ENCODE results near the gene MOB1A. TPM values are rescaled to one million over a fixed set of nuclear protein-coding genes. Genes with fewer than 3 reads are reported as not detected.

MOB1A gene
- total RNA-seq, 1 experiment from 2014 or later = 116 TPM

DNA sequence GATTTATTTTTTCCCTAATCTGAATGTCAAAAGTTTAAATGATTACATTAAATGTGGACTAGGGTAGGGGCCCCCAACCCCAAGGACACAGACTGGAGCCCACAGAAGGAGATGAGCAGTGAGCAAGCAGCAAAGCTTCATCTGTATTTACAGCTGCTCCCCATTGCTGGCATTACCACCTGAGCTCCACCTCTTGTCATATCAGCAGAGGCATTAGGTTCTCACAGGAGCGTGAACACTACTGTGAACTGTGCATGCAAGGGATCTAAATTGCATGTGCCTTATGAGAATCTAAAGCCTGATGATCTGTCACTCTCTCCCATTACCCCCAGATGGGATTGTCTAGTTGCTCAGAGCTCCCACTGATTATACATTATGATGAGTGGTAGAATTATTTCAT, 3.8 kb downstream of the MOB1A start:
- no peak overlapping the region for H3K4me3 ChIP-seq (ENCODE audit: low read depth, low read length, poor library complexity, severe bottlenecking)
- BruUV-seq (replicated peaks) = no TSS peak
- no peak for DNase-seq (ENCODE audit: low spot score)
- H3K27me3 ChIP-seq (replicated peaks; ENCODE audit: insufficient read depth, low read depth, low read length, poor library complexity) = no peaks in the 10 kb centered on the region
- H3K36me3 ChIP-seq (ENCODE audit: insufficient read depth, low read length, poor library complexity, severe bottlenecking) = peaks cover 38% of the 10 kb centered on the region
- ChIA-PET POLR2A (ENCODE audit: low non-redundant PET) (no interaction called here), CTCF (interaction anchor here (0.6 kb wide), 1 partner anchor 700 kb away, joined by 3 read pairs; no protein-coding TSS in a partner anchor)
- peaks cover 4% of the 10 kb centered on the region for H3K4me1 ChIP-seq (ENCODE audit: insufficient read depth, low read length, poor library complexity, severe bottlenecking)
- H3K9me3 ChIP-seq (ENCODE audit: low read depth, low read length, poor library complexity, severe bottlenecking) = peaks cover 6% of the 10 kb centered on the region
- intact Hi-C loops (cut with micrococcal nuclease; ENCODE audit: unreplicated experiment) = no loop called here
- no peak for TF ChIP-seq CTCF (conservative IDR thresholded peaks at IDR 0.05; ENCODE audit: low read depth, low read length)
- no peak for TF ChIP-seq EZH2 (IDR thresholded peaks at IDR 0.05; ENCODE audit: borderline replicate concordance, low read depth, low read length, poor library complexity, severe bottlenecking)
- H3K27ac ChIP-seq (ENCODE audit: low read depth, low read length, poor library complexity, severe bottlenecking) = no peak overlapping the region

- intact Hi-C loops (cut with micrococcal nuclease; ENCODE audit: unreplicated experiment) = no loop called here
- no peak for TF ChIP-seq CTCF (conservative IDR thresholded peaks at IDR 0.05; ENCODE audit: low read depth, low read length)
- no peak for TF ChIP-seq EZH2 (IDR thresholded peaks at IDR 0.05; ENCODE audit: borderline replicate concordance, low read depth, low read length, poor library complexity, severe bottlenecking)
- no peaks in the 10 kb centered on the region for H3K9me3 ChIP-seq (ENCODE audit: low read depth, low read length, poor library complexity, severe bottlenecking)
- BruUV-seq (replicated peaks) = no TSS peak
- CTCF ChIA-PET = no interaction called here
- no peak for DNase-seq (ENCODE audit: low spot score)
- POLR2A ChIA-PET (ENCODE audit: low non-redundant PET) = interaction anchor here (0.6 kb wide), 1 partner anchor 250 kb away, joined by 3 read pairs; no protein-coding TSS in a partner anchor
- peaks cover 84% of the 10 kb centered on the region for H3K36me3 ChIP-seq (ENCODE audit: insufficient read depth, low read length, poor library complexity, severe bottlenecking)
- H3K27me3 ChIP-seq (replicated peaks; ENCODE audit: insufficient read depth, low read depth, low read length, poor library complexity) = no peaks in the 10 kb centered on the region
- H3K27ac ChIP-seq (ENCODE audit: low read depth, low read length, poor library complexity, severe bottlenecking) = no peak overlapping the region
- H3K4me3 ChIP-seq (ENCODE audit: low read depth, low read length, poor library complexity, severe bottlenecking) = no peak overlapping the region
- no peaks in the 10 kb centered on the region for H3K4me1 ChIP-seq (ENCODE audit: insufficient read depth, low read length, poor library complexity, severe bottlenecking)
These were observed 9.9 kb downstream of the MOB1A start for GRCh38 chr2:74168739-74169138.

GRCh38 chr2:74164761-74165160, 13.9 kb downstream of the MOB1A start:
- Histone ChIP-seq H3K36me3 (ENCODE audit: insufficient read depth, low read length, poor library complexity, severe bottlenecking) (peaks cover 90% of the 10 kb centered on the region), H3K27ac (ENCODE audit: low read depth, low read length, poor library complexity, severe bottlenecking) (no peak overlapping the region), H3K4me3 (ENCODE audit: low read depth, low read length, poor library complexity, severe bottlenecking) (no peak overlapping the region), H3K27me3 (replicated peaks; ENCODE audit: insufficient read depth, low read depth, low read length, poor library complexity) (no peaks in the 10 kb centered on the region), H3K4me1 (ENCODE audit: insufficient read depth, low read length, poor library complexity, severe bottlenecking) (no peaks in the 10 kb centered on the region), H3K9me3 (ENCODE audit: low read depth, low read length, poor library complexity, severe bottlenecking) (no peaks in the 10 kb centered on the region)
- DNase-seq (ENCODE audit: low spot score) = no peak
- TF ChIP-seq CTCF (conservative IDR thresholded peaks at IDR 0.05; ENCODE audit: low read depth, low read length) = no peak
- TF ChIP-seq EZH2 (IDR thresholded peaks at IDR 0.05; ENCODE audit: borderline replicate concordance, low read depth, low read length, poor library complexity, severe bottlenecking) = no peak
- no TSS peak for BruUV-seq (replicated peaks)
- intact Hi-C loops (cut with micrococcal nuclease; ENCODE audit: unreplicated experiment) = no loop called here
- CTCF ChIA-PET = no interaction called here
- POLR2A ChIA-PET (ENCODE audit: low non-redundant PET) = no interaction called here

Data from A673 (cell line).